BJ (cell line): Measurements from ENCODE around the gene BIRC7. TPM values are rescaled to one million over a fixed set of nuclear protein-coding genes. Genes with fewer than 3 reads are reported as not detected.

Experiments used
- CTCF ChIA-PET: fragments of 350-600 bp; formaldehyde crosslinking; extraction: SDS; loops from one replicate; lab custom pipeline; 2021; ENCODE audit warnings: antibody characterized with exemption, inconsistent platforms; lab: Yijun Ruan, JAX
- POLR2A ChIA-PET: fragments of 300-600 bp; sonication (Branson Sonifier 250); formaldehyde crosslinking; extraction: SDS; loops from one replicate; lab custom pipeline; 2021; ENCODE audit warnings: antibody characterized with exemption; lab: Charles Lee
- DNase-seq: peaks from one replicate; pipeline ENCODE4 v3.0.0-alpha.2; 2011; ENCODE audit warnings: low read depth
- H3K27me3 ChIP-seq: 2 replicates; pipeline ENCODE4 v1.6.0; 2011; ENCODE audit warnings: low read length; ENCODE audit not compliant: control insufficient read depth, insufficient read depth
- H3K36me3 ChIP-seq: 2 replicates; pipeline ENCODE4 v1.5.1; 2011; ENCODE audit warnings: low read length; ENCODE audit not compliant: control insufficient read depth, insufficient read depth
- H3K4me3 ChIP-seq: 2 replicates; pipeline ENCODE4 v1.5.1; 2011; ENCODE audit warnings: low read depth, mild to moderate bottlenecking, control low read depth, low read length
- polyA plus RNA-seq: library from polyadenylated mRNA; depleted of rRNA; stranded (reverse); fragments of >200 nt; gene quantifications from 2 replicates; pipeline ENCODE4 v1.2.3, GENCODE V29; 2011
- TF ChIP-seq, protein P1 (sequence below): IDR thresholded peaks from 2 replicates; pipeline ENCODE4 v1.5.1; 2011; ENCODE audit warnings: low read depth, mild to moderate bottlenecking, control low read depth, inconsistent platforms, low read length, moderate library complexity; ENCODE audit not compliant: insufficient read depth

Gene BIRC7
- polyA plus RNA-seq, 1 experiment, result not detected

DNA sequence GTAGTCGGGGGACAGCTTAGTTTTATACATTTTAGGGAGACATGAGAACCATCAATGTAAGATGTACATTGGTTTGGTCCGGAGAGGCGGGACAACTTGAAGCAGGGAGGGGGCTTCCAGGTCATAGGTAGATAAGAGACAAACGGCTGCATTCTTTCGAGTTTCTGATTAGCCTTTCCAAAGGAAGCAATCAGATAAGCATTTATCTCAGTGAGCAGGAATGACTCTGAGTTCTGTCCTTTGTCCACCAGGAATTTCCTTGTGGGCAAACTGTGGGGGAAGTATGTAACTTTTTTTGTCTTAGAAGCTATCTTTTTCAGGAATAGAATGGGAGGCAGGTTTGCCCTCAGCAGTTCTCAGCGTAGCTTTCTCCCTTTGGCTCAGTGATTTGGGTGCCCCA, 21.2 kb upstream of the BIRC7 start:
- POLR2A ChIA-PET, result no interaction called here

DNA sequence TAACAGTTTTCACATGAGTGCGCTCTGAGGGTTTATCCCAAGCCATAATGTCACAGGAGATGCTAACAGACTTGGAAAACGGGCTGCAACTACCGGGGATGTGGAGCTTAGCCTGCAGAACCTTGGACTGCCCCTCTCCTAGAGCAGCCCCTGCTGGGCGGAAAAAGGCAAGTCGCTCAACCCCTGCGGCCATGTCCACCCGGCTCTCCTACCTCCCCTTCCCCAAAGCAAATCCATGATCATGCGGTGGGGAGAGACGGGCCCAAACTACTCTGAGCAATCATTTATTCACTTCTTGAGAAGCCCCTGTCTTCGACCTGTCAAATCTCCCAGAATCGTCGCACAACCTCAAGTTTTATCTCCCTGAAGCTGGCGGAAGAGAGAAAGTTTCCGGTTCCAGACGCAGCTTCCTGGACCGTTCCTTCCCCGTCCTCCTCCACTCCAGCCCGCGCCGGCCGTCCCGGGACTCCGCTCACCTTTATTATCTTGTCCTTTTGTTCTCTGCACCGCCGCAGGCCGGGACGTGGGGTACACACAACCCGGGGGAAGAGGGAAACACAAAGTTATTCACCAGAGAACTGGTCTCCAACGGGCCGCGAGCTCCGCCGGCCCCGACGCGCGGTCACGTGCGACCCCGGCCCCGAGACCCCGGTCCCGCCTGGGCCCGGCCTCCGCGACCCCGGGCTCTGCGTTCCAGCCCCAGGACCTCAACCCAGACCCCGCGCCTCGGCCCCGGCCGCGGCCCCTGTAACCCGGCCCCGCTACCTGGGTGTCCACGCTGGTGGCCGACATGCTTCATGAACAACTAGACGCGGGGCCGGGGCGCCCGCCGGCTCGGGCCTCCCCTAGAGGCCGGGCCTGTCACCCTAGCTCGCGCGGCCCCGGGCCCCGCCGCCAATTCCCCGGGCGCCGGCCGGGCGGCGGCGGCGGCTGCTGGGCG, 20.3 kb upstream of the BIRC7 start:
- Histone ChIP-seq H3K4me3 (peak overlapping the region; percentile 63), H3K27me3 (no peaks in the 10 kb centered on the region), H3K36me3 (peaks cover 12% of the 10 kb centered on the region)
- DNase-seq, result no peak
- ChIA-PET POLR2A (interaction anchor here (0.5 kb wide), 1 partner anchor 830 kb away, joined by 4 read pairs; no protein-coding TSS in a partner anchor), CTCF (interaction anchor here (1.0 to 2.3 kb wide), 10 partner anchors 8 to 160 kb away, joined by 4 to 17 read pairs (median 4); no protein-coding TSS in a partner anchor)
- TF ChIP-seq, protein P1, sequence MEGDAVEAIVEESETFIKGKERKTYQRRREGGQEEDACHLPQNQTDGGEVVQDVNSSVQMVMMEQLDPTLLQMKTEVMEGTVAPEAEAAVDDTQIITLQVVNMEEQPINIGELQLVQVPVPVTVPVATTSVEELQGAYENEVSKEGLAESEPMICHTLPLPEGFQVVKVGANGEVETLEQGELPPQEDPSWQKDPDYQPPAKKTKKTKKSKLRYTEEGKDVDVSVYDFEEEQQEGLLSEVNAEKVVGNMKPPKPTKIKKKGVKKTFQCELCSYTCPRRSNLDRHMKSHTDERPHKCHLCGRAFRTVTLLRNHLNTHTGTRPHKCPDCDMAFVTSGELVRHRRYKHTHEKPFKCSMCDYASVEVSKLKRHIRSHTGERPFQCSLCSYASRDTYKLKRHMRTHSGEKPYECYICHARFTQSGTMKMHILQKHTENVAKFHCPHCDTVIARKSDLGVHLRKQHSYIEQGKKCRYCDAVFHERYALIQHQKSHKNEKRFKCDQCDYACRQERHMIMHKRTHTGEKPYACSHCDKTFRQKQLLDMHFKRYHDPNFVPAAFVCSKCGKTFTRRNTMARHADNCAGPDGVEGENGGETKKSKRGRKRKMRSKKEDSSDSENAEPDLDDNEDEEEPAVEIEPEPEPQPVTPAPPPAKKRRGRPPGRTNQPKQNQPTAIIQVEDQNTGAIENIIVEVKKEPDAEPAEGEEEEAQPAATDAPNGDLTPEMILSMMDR, result peak; percentile 80

More for the DNA sequence above, 21.2 kb upstream of the BIRC7 start:
- TF ChIP-seq, protein P1, result no peak
- Histone ChIP-seq H3K36me3 (peaks cover 16% of the 10 kb centered on the region), H3K4me3 (peak overlapping the region; percentile 63; the same call in 1 of the 2 replicates), H3K27me3 (no peaks in the 10 kb centered on the region)
- no peak for DNase-seq
- CTCF ChIA-PET, result interaction anchor here (1.0 to 2.3 kb wide), 10 partner anchors 7 to 159 kb away, joined by 4 to 17 read pairs (median 4); no protein-coding TSS in a partner anchor

DNA sequence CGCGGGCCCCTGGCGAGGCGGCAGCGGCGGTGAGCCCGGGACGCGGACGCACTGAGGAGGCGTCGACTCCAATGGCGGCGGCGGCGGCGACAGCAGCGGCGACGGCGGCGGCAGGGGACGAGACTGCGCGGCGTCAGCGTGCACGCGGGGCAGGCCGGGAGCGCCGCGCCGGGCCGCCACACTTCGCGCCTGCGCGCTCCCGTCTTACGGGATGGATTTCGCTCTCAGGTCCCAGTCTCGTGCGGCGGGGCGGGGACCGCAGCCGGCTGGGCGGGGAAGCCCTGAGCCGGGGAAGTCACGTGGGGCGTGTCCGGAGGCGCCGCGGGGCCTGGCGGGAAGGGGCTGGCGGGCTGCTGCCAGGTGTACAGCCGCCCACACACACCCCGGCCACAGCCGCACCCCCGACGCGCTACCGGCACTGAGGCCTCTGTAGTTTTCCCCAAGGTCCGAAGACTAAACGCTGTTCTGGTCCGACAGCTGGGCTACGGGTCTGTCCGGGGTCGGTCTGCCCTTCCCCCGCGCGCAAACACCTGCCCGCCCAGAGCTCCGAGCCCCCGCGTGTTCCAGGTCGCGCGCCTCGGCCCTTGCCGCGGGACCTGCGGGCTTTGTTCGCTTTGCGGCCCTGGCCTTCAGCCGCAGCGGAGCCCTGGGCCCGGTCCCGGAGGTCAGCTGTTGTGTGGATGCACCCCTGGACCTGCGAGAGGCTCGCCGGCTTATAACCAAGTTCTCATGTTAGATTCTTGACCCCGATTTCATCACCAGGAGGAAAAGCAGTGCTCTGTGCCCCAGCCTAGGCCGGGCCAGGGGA, 19.5 kb upstream of the BIRC7 start, which contains the start of gene YTHDF1:
Gene YTHDF1 (minus strand): TSS at position 91 of the 808 bp plus-strand sequence. CDS start 239 bp downstream, outside the sequence.
- Histone ChIP-seq H3K4me3 (peak within 1 kb of the TSS; percentile 63), H3K36me3 (peaks cover 10% of the 10 kb centered on the region), H3K27me3 (peaks cover 7% of the 10 kb centered on the region)
- CTCF ChIA-PET, result interaction anchor here (1.7 to 3.8 kb wide), 3 partner anchors 12 to 18 kb away, joined by 7 to 22 read pairs (median 8); no protein-coding TSS in a partner anchor
- peak; percentile 57 for DNase-seq
- POLR2A ChIA-PET, result no interaction called here
- TF ChIP-seq, protein P1, result no peak

DNA sequence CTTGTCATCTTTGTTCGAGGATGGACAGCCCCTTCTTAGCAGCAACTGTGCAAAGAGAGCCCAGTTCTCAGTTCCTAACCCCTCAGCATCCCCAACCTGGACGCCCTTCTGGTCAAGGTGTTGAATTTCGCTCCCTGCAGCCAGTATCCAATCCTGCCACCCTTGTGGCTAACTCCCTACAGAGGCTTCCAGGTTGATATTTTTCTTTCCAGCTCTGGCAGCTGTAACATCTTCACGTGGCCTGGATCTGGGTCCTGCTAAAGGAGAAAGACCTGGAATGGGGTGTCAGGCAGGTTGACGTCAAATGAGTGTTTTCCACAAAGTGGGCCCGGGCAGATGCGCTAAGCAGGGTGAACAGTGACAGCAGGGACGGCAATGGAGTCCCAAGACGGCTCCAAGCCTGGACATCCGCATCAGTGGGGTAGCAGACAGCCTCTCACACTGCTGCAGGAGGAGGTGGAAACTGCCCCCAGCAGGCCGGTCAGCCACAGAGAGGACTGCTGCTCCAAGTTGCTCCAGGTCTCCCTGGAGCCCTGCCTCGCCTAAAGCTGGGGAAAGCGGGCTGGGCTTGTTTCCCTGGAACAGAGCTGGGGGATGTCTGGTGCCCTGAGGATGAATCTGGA, 18.7 kb upstream of the BIRC7 start:
- TF ChIP-seq, protein P1, result no peak
- CTCF ChIA-PET, result interaction anchor here (3.8 kb wide), 1 partner anchor 14 kb away, joined by 22 read pairs; no protein-coding TSS in a partner anchor
- H3K27me3 ChIP-seq, result peaks cover 10% of the 10 kb centered on the region
- DNase-seq, result no peak
- peaks cover 10% of the 10 kb centered on the region for H3K36me3 ChIP-seq
- POLR2A ChIA-PET, result no interaction called here
- H3K4me3 ChIP-seq, result peak overlapping the region; percentile 63; the same call in 1 of the 2 replicates
